Hematopoietic multipotent progenitor cell (in vitro differentiated cells): ENCODE results near the gene PSRC1. TPM values are rescaled to one million over a fixed set of nuclear protein-coding genes. Genes with fewer than 3 reads are reported as not detected.
A peak's percentile ranks its signal among the peaks of the same experiment; 100 is the strongest.

Experiments used
- DNase-seq, 3 donors: peaks; one replicate each; pipeline ENCODE4 v3.0.0-alpha.2; 2011 to 2015; ENCODE audit warnings: low read depth in 2 of 3, low spot score in 2 of 3
- total RNA-seq: library from RNA; depleted of rRNA; stranded (reverse); fragments of >200 nt; gene quantifications from one replicate; pipeline ENCODE4 v1.2.3, GENCODE V29; 2012

PSRC1 gene
- total RNA-seq, 1 donor, result 1.3 TPM

GRCh38 chr1:109273570-109274288, 9.2 kb downstream of the PSRC1 start:
- DNase-seq, result no peak

GRCh38 chr1:109272831-109273547, 10.0 kb downstream of the PSRC1 start:
- DNase-seq, result no peak

DNA sequence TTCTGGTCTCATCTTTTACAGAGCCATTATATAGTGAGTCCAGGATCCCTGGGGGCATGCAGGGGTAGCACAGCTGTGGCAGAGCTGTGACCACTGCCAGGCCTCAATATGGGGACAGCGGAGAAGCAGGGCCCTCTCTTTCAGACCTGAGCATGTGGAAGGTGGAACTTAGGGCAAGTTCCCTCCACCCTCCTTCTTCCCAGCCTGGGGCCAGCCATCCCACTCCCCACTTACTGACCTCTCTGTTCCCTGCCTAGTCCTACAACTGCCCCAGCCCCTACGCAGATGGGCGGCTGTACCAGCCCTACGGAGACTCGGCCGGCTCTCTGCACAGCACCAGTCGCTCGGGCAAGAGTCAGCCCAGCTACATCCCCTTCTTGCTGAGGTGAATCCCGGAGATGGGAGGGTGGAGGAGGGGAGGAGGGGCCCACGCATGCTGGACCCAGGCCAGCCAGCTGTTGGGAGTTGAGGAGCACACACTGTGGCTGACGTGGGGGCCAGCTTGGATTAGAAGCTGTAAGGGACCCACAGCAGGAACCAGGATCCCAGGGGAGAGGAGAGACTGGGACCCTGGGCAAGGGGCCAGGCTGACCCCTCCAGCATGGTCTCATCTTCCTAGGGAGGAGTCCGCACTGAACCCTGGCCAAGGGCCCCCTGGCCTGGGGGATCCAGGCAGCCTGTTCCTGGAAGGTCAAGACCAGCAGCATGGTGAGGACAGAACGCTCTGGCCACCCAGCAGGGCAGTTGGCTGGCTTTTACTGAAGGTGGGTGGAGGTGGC, 10.7 kb downstream of the PSRC1 start:
- DNase-seq, result no peak

- no peak for DNase-seq
Measured at GRCh38 chr1:109271458-109271857, 11.5 kb downstream of the PSRC1 start.

DNA sequence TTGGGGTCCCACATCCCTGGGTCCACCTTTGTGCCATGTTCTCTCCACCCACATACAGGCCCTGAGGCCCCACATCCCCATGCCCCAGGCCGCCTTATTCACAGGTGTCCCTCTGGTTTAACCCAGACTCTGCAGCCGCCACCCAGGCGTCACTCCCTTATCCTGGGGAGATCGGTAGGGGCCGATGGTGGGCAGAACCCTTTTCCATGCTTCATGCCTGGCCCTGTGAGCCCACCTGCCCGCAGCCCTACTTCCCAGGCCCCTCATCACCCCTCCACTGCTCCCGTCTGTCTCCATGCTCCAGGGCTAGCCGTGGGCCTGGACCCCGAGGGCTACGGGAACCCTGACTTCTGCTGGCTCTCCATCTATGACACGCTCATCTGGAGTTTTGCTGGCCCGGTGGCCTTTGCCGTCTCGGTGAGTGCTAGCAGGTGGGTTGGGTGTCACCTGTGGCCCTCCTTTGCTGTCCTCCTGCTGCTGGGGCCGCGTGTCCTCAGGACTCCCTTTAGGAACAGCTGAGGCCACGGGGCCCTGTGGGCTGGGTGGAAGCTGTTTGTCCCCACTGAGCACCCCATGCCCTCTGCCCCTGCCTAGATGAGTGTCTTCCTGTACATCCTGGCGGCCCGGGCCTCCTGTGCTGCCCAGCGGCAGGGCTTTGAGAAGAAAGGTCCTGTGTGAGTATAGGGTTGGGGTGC, 12.2 kb downstream of the PSRC1 start:
- DNase-seq, result no peak

- no peak for DNase-seq
Measured at GRCh38 chr1:109269981-109270622, 12.8 kb downstream of the PSRC1 start.

DNA sequence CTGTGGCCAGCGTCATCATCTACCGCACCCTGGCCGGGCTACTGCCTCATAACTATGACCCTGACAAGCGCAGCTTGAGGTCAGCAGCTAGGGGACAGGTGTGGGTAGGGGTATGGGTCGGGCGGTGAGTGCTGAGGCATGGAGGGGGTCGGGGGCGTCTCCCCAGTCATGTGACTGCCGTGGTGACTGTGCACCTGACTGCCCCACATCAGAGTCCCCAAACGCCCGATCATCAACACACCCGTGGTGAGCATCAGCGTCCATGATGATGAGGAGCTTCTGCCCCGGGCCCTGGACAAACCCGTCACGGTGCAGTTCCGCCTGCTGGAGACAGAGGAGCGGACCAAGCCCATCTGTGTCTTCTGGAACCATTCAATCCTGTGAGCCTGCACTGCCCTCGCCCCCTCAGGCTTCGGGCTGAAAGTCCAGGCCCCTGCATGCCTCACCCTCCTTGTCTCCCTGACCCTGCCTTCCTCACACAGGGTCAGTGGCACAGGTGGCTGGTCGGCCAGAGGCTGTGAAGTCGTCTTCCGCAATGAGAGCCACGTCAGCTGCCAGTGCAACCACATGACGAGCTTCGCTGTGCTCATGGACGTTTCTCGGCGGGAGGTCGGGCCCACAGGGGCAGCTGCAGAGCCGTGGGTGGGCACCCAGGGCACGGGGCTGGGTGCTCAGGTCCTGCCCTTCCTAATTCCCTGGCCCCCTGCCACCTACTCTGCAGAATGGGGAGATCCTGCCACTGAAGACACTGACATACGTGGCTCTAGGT, 13.5 kb downstream of the PSRC1 start:
- DNase-seq, result no peak

DNA sequence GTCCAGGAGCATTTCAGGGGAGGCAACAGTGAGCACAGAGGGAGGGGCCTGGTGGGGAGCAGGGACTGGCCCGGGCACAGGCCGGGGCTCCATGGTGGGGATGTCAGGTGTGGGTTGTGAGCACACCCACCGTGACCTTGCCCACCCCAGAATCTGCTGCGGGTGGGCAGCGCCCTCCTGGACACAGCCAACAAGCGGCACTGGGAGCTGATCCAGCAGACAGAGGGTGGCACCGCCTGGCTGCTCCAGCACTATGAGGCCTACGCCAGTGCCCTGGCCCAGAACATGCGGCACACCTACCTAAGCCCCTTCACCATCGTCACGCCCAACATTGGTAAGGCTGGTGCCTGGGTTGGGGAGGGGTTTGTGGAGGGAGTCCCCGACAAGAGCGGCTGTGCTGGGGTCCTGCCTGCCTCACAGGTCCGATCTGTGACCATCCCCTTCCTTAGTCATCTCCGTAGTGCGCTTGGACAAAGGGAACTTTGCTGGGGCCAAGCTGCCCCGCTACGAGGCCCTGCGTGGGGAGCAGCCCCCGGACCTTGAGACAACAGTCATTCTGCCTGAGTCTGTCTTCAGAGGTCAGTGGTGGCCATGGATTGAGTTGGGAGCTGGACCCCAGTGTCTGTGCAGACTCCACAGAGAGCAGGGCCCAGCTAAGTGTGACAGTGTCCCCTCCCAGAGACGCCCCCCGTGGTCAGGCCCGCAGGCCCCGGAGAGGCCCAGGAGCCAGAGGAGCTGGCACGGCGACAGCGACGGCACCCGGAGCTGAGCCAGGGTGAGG, 14.3 kb downstream of the PSRC1 start:
- no peak for DNase-seq

GRCh38 chr1:109267743-109268300, 15.1 kb downstream of the PSRC1 start:
- no peak for DNase-seq

DNA sequence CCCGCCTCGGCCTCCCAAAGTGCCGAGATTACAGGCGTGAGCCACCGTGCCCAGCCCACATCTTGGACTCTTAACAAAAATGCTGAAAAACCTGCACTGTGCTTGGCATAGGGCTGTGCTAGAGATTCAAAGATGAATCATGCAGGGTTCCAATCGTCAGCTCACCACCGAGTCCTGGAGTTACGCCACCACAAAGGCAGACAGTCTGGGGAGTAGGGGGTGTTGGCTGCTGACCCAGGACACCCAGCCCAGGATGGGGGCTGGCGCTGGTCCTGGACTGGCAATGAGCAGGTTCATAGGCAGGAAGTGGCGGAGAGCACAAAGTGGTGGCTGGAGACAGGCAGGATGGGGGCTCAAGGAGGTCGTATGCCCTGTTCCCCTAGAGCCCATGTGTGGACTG, 16.0 kb downstream of the PSRC1 start:
- DNase-seq, result no peak

DNA sequence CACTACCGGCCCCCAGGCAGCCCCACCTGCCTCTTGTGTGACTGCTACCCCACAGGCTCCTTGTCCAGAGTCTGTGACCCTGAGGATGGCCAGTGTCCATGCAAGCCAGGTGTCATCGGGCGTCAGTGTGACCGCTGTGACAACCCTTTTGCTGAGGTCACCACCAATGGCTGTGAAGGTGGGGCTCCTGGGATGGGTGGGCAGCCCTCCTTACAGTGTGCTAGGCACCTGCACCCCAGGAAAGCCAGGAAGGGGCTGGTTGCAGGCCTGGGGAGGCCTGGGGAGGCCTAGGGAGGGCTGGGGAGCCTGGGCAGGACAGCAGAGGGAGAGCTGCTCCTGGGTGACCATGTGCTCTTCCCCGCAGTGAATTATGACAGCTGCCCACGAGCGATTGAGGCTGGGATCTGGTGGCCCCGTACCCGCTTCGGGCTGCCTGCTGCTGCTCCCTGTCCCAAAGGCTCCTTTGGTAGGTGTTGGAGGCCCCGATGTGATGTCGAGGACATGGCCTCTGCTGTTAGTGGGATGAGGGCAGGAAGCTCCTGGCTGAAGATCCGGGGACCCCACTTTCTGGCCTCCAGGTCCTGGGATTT, 17.1 kb downstream of the PSRC1 start:
- DNase-seq, result no peak

DNA sequence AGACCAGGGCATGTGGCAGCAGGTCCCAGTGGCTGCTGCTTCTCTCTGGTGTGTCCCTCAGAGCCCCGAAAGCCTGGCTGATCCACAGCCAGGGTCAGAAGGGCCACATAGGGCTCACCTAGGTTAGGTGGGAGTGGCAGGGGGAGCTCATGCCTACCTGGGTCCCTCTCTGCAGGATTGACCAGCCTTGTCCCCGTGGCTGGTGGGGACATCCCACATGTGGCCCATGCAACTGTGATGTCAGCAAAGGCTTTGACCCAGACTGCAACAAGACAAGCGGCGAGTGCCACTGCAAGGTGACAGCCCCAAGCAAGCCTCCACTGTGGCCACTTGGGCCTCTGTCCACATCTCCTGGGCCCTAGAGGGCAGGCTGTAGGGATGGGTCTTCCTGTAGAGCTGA, 17.9 kb downstream of the PSRC1 start:
- no peak for DNase-seq

DNA sequence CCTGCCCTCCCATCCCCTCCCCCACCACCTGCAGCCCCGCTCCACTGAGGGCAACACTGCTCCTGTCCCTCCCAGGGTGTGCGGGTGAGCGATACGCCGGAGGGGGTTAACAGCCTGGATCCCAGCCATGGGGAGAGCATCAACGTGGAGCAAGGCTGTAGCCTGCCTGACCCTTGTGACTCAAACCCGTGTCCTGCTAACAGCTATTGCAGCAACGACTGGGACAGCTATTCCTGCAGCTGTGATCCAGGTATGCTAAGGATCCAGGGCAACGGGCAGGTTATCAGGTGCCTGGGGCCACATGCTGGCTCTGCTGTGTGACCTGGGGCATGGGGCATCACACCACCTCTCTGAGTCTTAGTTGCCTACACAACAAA, 18.6 kb downstream of the PSRC1 start:
- no peak for DNase-seq

- DNase-seq, result peak; percentile 46 to 77 (median 68)
Measured at GRCh38 chr1:109263597-109264378, 19.2 kb downstream of the PSRC1 start.

DNA sequence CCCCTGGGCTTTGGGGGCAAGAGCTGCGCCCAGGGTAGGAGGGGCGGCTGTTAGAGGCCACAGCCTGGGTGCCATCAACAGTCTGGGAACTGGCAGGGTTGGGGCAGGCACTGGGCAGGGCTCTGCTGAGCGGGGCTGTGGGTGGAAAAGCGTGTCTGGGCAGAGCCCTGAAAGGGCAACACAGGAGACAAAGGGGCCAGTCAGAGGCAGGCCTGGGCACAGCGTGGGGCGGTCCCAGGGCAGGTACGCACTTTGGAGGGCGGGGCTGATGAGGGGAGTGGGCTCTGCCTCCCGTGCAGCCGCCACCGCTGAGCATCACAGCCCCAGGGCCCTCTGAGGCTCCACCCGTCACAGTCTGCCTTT, 19.7 kb downstream of the PSRC1 start:
- no peak for DNase-seq

DNA sequence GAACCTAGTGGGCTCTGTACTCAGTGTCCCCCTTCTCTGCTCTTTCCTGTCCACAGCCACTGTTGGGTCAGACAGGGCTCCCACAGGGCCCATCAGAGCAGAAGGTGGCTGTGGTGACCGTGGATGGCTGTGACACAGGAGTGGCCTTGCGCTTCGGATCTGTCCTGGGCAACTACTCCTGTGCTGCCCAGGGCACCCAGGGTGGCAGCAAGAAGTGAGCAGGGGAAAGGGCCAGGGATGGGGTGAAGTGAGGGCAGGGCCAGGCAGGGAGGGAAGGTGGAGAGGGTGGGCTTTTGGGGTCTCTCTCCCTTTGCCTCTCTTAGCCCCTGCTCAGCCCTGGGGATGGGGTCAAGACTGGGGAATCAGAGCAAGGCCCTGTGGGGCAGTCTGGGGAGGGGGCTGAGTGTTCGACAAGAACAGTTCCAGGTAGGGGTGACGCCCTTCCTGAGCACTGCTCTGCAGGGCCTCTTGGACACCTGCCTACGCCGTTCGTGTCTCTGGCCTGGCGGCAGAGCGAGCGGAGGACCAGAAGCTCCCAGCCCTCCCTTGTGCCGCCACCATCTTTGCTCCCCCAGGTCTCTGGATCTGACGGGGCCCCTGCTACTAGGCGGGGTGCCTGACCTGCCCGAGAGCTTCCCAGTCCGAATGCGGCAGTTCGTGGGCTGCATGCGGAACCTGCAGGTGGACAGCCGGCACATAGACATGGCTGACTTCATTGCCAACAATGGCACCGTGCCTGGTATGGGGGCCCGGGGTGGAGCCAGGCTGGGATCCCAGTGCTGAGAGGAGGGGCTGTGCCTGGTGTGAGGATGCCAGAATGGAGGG, 20.5 kb downstream of the PSRC1 start:
- DNase-seq, result no peak

GRCh38 chr1:109261578-109261977, 21.4 kb downstream of the PSRC1 start:
- DNase-seq, result no peak
